Muscle layer of colon (tissue), 2 donors: ENCODE data around the gene SASH3.

ENCODE experiments used
- H3K27ac ChIP-seq: one replicate; pipeline ENCODE4 v1.7.0; 2013; ENCODE audit warnings: low read depth, mild to moderate bottlenecking, low read length, moderate library complexity
- H3K27me3 ChIP-seq, 2 donors: one replicate each; pipeline ENCODE4 v1.7.0; 2013; ENCODE audit warnings: low read length in 2 of 2, mild to moderate bottlenecking in 2 of 2; ENCODE audit not compliant: insufficient read depth in 2 of 2, control insufficient read depth in 1 of 2
- H3K36me3 ChIP-seq: one replicate; pipeline ENCODE4 v1.7.0; 2013; ENCODE audit warnings: mild to moderate bottlenecking, low read length; ENCODE audit not compliant: insufficient read depth
- H3K4me1 ChIP-seq: one replicate; pipeline ENCODE4 v1.7.0; 2013; ENCODE audit warnings: mild to moderate bottlenecking, low read length; ENCODE audit not compliant: insufficient read depth
- H3K4me3 ChIP-seq, 2 donors: one replicate each; pipeline ENCODE4 v1.7.0; 2013; ENCODE audit warnings: low read length in 2 of 2, low read depth in 1 of 2, mild to moderate bottlenecking in 1 of 2, moderate library complexity in 1 of 2
- H3K9ac ChIP-seq: one replicate; pipeline ENCODE4 v1.7.0; 2013; ENCODE audit warnings: low read length
- H3K9me3 ChIP-seq: one replicate; pipeline ENCODE4 v1.7.0; 2013; ENCODE audit warnings: mild to moderate bottlenecking, low read length
- donor health status: abdominal sarcoma.
- donor health status: Adenocarcinoma of cecum.

The SASH3 gene

DNA sequence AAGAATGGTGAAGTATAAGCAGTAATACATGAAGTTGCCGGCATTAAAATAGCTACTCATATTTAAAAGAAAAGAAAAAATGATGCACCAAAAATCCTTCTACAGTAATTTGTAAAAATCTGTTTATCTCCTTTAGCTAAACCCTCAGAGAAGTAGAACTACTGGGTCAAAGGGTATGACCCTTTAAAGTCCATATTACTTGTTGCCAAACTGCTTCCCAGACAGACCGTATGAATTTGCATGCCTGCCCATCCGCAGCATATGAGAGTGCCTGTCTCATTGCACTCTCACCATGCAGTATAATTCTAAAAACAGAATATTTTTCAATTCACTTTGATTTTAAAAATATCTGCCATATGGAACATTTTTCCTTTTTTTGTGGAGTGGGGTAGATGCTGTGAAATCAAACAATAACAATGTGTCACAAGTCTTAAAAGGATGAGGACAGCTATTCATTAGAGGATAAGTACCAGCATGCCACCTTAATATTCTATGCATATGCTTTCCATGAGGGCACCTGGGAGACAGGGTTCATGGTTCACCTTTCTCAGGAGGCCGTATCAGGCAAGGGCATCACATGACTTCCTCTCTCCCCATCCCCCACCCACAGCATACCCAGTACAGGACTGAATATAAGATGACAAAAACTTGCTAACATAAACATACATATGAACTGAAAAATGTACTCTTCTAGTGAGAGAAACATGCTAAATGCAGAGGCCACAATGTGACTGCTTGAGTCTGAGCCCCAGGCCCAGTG, 46.2 kb downstream of the SASH3 start:
- Histone ChIP-seq H3K9me3 (no peaks in the 10 kb centered on the region), H3K4me1 (no peaks in the 10 kb centered on the region), H3K27ac (no peak overlapping the region), H3K36me3 (no peaks in the 10 kb centered on the region), H3K4me3 (no peak overlapping the region), H3K27me3 (no peaks in the 10 kb centered on the region), H3K9ac (no peak overlapping the region)

DNA sequence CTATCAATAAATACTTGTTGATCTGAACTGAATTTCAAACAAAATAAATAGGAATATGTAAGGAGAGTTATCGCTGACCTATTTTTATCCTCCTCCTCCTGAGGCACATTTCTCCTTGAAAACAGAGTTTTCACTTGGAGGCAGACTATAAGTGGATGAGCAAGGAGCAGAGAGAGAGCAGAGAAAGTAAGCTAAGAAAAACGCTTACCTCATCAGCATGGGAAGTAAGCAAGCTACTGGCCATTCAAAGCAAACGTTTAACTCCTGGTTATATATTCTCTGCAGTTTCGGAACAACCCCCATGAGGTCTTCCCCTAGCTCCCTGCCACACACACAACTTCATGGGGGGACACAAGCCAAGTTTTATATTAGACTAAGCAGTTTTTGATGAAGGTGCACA, 50.7 kb downstream of the SASH3 start:
- H3K9ac ChIP-seq: no peak overlapping the region
- H3K27ac ChIP-seq: no peak overlapping the region
- no peaks in the 10 kb centered on the region for H3K27me3 ChIP-seq
- H3K36me3 ChIP-seq: no peaks in the 10 kb centered on the region
- H3K4me1 ChIP-seq: no peaks in the 10 kb centered on the region
- H3K9me3 ChIP-seq: no peaks in the 10 kb centered on the region
- H3K4me3 ChIP-seq: no peak overlapping the region

DNA sequence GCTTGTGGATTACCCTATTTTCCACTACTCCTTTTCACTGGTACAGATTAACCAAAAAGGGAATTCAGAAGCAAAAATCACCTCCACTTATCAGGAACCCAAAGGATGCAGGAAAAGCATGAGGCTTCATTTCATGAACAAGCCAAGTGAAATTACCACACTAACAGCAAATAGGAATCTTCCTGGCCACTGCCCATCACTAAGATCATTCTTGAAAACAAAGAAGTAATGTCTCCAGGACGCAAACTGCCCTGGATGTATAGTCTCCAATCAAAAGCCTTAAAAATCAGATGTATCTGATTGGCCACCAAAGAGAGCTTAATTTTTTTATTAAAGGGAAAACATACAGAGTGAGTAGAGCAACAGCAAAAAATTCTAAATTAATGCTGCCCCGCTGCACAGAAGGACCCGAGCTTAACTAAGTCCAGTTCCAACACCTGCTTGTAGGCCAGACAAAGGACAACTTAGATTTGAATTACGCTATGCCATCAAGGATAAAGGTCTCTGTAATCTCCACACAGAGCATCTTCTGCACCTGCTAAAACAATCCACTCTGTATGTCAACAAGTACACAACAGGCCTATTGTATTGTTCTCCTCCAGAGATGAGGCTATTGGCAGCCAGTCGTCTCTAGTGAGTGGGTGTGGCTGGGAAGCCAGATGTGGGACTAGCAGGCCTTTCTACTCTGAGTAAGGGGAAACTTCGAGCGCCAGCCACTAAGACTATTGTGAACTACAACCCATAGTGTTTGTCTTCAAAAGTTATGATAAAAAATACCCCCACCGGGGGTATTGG, 51.5 kb downstream of the SASH3 start:
- Histone ChIP-seq H3K36me3 (no peaks in the 10 kb centered on the region), H3K9me3 (no peaks in the 10 kb centered on the region), H3K9ac (no peak overlapping the region), H3K27ac (no peak overlapping the region), H3K4me1 (no peaks in the 10 kb centered on the region), H3K4me3 (no peak overlapping the region), H3K27me3 (no peaks in the 10 kb centered on the region)

- no peak overlapping the region for H3K27ac ChIP-seq
- no peaks in the 10 kb centered on the region for H3K4me1 ChIP-seq
- H3K4me3 ChIP-seq: no peak overlapping the region
Measured at GRCh38 chrX:129833153-129833990, 53.6 kb downstream of the SASH3 start.

GRCh38 chrX:129836827-129837226, 57.1 kb downstream of the SASH3 start:
- Histone ChIP-seq H3K36me3 (no peaks in the 10 kb centered on the region), H3K4me3 (no peak overlapping the region), H3K4me1 (no peaks in the 10 kb centered on the region), H3K27me3 (no peaks in the 10 kb centered on the region), H3K9ac (no peak overlapping the region), H3K9me3 (no peaks in the 10 kb centered on the region), H3K27ac (no peak overlapping the region)

More at GRCh38 chrX:129833153-129833990, 53.6 kb downstream of the SASH3 start:
- no peak overlapping the region for H3K9ac ChIP-seq
- no peaks in the 10 kb centered on the region for H3K9me3 ChIP-seq
- H3K36me3 ChIP-seq: no peaks in the 10 kb centered on the region
- no peaks in the 10 kb centered on the region for H3K27me3 ChIP-seq

- no peak overlapping the region for H3K9ac ChIP-seq
- no peak overlapping the region for H3K27ac ChIP-seq
- no peaks in the 10 kb centered on the region for H3K4me1 ChIP-seq
- no peaks in the 10 kb centered on the region for H3K36me3 ChIP-seq
- no peak overlapping the region for H3K4me3 ChIP-seq
- no peaks in the 10 kb centered on the region for H3K9me3 ChIP-seq
- no peaks in the 10 kb centered on the region for H3K27me3 ChIP-seq
Measured at GRCh38 chrX:129840344-129840743, 60.6 kb downstream of the SASH3 start.

- Histone ChIP-seq H3K36me3 (no peaks in the 10 kb centered on the region), H3K27me3 (no peaks in the 10 kb centered on the region), H3K27ac (peak overlapping the region; percentile 78), H3K4me3 (peak overlapping the region; percentile 58 to 65), H3K4me1 (no peaks in the 10 kb centered on the region), H3K9me3 (no peaks in the 10 kb centered on the region), H3K9ac (no peak overlapping the region)
Measured at GRCh38 chrX:129842510-129843208, 62.9 kb downstream of the SASH3 start.

GRCh38 chrX:129843209-129843458, 63.4 kb downstream of the SASH3 start:
- no peaks in the 10 kb centered on the region for H3K9me3 ChIP-seq
- H3K4me3 ChIP-seq: peak overlapping the region; percentile 58 to 65
- H3K27ac ChIP-seq: peak overlapping the region; percentile 78
- no peaks in the 10 kb centered on the region for H3K36me3 ChIP-seq
- H3K9ac ChIP-seq: no peak overlapping the region
- no peaks in the 10 kb centered on the region for H3K27me3 ChIP-seq
- no peaks in the 10 kb centered on the region for H3K4me1 ChIP-seq

DNA sequence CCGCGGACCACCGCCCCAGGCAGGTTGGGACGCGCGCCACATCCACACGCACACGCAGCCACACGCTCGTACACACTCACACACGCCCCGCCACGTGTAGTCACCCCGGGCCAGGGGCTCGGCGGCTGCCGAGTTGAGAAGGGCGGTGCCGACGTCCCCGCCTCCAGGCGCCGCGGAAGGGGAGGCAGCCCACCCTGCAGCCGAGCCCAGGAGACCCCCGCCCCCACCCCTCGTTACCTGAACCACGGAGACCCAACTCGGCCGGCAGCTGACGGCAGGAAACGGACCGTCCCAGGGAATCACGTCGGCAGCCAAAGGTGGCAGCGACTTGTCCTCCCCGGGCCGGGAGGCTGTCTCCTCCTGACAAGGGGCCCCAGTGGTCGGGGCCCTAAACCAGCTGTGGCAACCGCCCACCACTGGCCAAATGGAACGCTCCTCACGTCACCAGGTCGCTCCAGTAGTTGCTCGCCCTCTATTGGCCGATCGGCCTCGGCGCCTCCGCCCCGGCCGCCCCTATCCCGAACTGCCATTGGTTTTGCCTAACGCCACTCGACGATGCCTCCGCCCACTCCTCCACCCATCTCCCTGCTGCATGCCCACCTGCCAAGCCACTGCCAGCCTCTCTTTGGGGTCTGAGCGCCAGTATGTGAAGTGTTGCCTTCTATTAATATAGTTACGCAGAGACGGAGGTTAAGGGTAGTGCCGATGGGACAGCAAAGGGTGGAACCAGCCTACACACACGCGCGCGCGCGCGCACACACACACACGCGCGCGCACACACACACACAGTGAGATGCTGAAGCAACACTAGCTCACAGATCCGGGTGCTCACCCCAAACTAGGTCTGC, 63.9 kb downstream of the SASH3 start, which contains the start of gene ZDHHC9:
Gene ZDHHC9 (minus strand): TSS at position 428 of the 848 bp plus-strand sequence. CDS start 1,941 bp downstream, outside the sequence.
- H3K27me3 ChIP-seq: no peaks in the 10 kb centered on the region
- H3K4me1 ChIP-seq: no peaks in the 10 kb centered on the region
- H3K36me3 ChIP-seq: no peaks in the 10 kb centered on the region
- peak within 1 kb of the TSS; percentile 78 for H3K27ac ChIP-seq
- H3K4me3 ChIP-seq: peak within 1 kb of the TSS; percentile 58 to 65
- peak within 1 kb of the TSS; percentile 20 for H3K9ac ChIP-seq
- H3K9me3 ChIP-seq: no peaks in the 10 kb centered on the region
